ENCODE data around the gene HOXB2. TPM values are rescaled to one million over a fixed set of nuclear protein-coding genes. Genes with fewer than 3 reads are reported as not detected.

Gene HOXB2
- polyA plus RNA-seq, 1 donor from 2014 or later, result not detected

DNA sequence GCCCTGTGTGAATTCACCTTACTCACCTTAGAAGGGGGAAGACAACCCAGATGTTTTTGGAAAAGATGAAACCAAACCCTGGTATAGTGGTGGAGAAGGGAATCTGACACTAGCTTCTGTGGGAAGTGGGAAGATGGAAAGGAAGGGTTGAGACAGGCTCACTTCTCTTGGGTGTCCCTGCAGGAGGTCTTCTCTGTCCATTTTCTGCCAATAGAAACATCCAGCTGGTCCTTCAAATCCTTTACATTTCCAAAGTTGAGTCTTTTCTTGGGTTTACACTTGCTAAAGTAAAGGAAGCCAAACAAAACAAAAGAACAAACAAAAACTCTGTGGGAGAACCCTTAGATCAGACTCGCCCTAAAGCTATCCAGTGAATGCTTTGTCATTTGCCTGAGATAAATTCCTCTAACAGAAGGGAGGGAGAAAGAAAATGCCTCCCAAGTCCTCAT, 24.3 kb downstream of the HOXB2 start:
- H3K9ac ChIP-seq (ENCODE audit: low read length), result no peak overlapping the region
- H3K27me3 ChIP-seq (ENCODE audit: insufficient read depth, low read depth, low read length), result peaks cover 93% of the 10 kb centered on the region
- no peaks in the 10 kb centered on the region for H3K36me3 ChIP-seq (ENCODE audit: insufficient read depth, low read length)
- no peaks in the 10 kb centered on the region for H3K79me2 ChIP-seq (replicated peaks; ENCODE audit: insufficient read depth, low read length)
- no peak overlapping the region for H2AFZ ChIP-seq (ENCODE audit: low read depth, low read length)
- no peaks in the 10 kb centered on the region for H3F3A ChIP-seq (ENCODE audit: insufficient read depth, low read length, poor library complexity, severe bottlenecking)
- no peak overlapping the region for H3K27ac ChIP-seq (ENCODE audit: low read length)
- no peak for TF ChIP-seq EP300 (conservative IDR thresholded peaks at IDR 0.05; ENCODE audit: poor library complexity, severe bottlenecking)
- TF ChIP-seq POLR2AphosphoS5 (IDR thresholded peaks at IDR 0.05), result no peak
- TF ChIP-seq, protein P1, sequence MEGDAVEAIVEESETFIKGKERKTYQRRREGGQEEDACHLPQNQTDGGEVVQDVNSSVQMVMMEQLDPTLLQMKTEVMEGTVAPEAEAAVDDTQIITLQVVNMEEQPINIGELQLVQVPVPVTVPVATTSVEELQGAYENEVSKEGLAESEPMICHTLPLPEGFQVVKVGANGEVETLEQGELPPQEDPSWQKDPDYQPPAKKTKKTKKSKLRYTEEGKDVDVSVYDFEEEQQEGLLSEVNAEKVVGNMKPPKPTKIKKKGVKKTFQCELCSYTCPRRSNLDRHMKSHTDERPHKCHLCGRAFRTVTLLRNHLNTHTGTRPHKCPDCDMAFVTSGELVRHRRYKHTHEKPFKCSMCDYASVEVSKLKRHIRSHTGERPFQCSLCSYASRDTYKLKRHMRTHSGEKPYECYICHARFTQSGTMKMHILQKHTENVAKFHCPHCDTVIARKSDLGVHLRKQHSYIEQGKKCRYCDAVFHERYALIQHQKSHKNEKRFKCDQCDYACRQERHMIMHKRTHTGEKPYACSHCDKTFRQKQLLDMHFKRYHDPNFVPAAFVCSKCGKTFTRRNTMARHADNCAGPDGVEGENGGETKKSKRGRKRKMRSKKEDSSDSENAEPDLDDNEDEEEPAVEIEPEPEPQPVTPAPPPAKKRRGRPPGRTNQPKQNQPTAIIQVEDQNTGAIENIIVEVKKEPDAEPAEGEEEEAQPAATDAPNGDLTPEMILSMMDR (IDR thresholded peaks at IDR 0.05; ENCODE audit: poor library complexity, severe bottlenecking), result no peak
- no peak for TF ChIP-seq SMC3 (conservative IDR thresholded peaks at IDR 0.05; ENCODE audit: poor library complexity)
- no peak for TF ChIP-seq TAF1 (IDR thresholded peaks at IDR 0.05; ENCODE audit: low read depth)
- TF ChIP-seq, protein P2, sequence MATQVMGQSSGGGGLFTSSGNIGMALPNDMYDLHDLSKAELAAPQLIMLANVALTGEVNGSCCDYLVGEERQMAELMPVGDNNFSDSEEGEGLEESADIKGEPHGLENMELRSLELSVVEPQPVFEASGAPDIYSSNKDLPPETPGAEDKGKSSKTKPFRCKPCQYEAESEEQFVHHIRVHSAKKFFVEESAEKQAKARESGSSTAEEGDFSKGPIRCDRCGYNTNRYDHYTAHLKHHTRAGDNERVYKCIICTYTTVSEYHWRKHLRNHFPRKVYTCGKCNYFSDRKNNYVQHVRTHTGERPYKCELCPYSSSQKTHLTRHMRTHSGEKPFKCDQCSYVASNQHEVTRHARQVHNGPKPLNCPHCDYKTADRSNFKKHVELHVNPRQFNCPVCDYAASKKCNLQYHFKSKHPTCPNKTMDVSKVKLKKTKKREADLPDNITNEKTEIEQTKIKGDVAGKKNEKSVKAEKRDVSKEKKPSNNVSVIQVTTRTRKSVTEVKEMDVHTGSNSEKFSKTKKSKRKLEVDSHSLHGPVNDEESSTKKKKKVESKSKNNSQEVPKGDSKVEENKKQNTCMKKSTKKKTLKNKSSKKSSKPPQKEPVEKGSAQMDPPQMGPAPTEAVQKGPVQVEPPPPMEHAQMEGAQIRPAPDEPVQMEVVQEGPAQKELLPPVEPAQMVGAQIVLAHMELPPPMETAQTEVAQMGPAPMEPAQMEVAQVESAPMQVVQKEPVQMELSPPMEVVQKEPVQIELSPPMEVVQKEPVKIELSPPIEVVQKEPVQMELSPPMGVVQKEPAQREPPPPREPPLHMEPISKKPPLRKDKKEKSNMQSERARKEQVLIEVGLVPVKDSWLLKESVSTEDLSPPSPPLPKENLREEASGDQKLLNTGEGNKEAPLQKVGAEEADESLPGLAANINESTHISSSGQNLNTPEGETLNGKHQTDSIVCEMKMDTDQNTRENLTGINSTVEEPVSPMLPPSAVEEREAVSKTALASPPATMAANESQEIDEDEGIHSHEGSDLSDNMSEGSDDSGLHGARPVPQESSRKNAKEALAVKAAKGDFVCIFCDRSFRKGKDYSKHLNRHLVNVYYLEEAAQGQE (IDR thresholded peaks at IDR 0.05; ENCODE audit: borderline replicate concordance), result no peak
- H3K4me2 ChIP-seq (ENCODE audit: low read length), result no peak overlapping the region
- H3K9me2 ChIP-seq (ENCODE audit: insufficient read depth, low read length), result no peaks in the 10 kb centered on the region
- no peaks in the 10 kb centered on the region for H3K9me3 ChIP-seq (ENCODE audit: low read length)
- no peaks in the 10 kb centered on the region for H4K20me1 ChIP-seq (ENCODE audit: insufficient read depth)
- H3K4me3 ChIP-seq (ENCODE audit: low read length), result no peak overlapping the region

GRCh38 chr17:48519427-48519826, 25.5 kb downstream of the HOXB2 start:
- Histone ChIP-seq H4K20me1 (ENCODE audit: insufficient read depth) (no peaks in the 10 kb centered on the region), H3K27me3 (ENCODE audit: insufficient read depth, low read depth, low read length) (peaks cover 93% of the 10 kb centered on the region), H3K4me3 (ENCODE audit: low read length) (no peak overlapping the region), H3K36me3 (ENCODE audit: insufficient read depth, low read length) (no peaks in the 10 kb centered on the region), H3F3A (ENCODE audit: insufficient read depth, low read length, poor library complexity, severe bottlenecking) (no peaks in the 10 kb centered on the region), H3K4me2 (ENCODE audit: low read length) (no peak overlapping the region), H3K9ac (ENCODE audit: low read length) (no peak overlapping the region), H3K79me2 (replicated peaks; ENCODE audit: insufficient read depth, low read length) (no peaks in the 10 kb centered on the region), H3K9me2 (ENCODE audit: insufficient read depth, low read length) (no peaks in the 10 kb centered on the region), H3K27ac (ENCODE audit: low read length) (no peak overlapping the region), H2AFZ (ENCODE audit: low read depth, low read length) (no peak overlapping the region), H3K9me3 (ENCODE audit: low read length) (no peaks in the 10 kb centered on the region)
- TF ChIP-seq, protein P2 (IDR thresholded peaks at IDR 0.05; ENCODE audit: borderline replicate concordance), result no peak
- TF ChIP-seq EP300 (conservative IDR thresholded peaks at IDR 0.05; ENCODE audit: poor library complexity, severe bottlenecking) (no peak), TAF1 (IDR thresholded peaks at IDR 0.05; ENCODE audit: low read depth) (no peak), SMC3 (conservative IDR thresholded peaks at IDR 0.05; ENCODE audit: poor library complexity) (no peak), POLR2AphosphoS5 (IDR thresholded peaks at IDR 0.05) (no peak), RAD21 (conservative IDR thresholded peaks at IDR 0.05) (no peak), EZH2 (IDR thresholded peaks at IDR 0.05; ENCODE audit: borderline replicate concordance, insufficient read depth, low read length, poor library complexity, severe bottlenecking) (no peak)
- TF ChIP-seq, protein P1 (IDR thresholded peaks at IDR 0.05; ENCODE audit: poor library complexity, severe bottlenecking), result no peak
